GM19328 (cell line): Measurements from ENCODE around the gene HBE1.
"Not testable (repeated sequence)": the region's sequence is repeated elsewhere in the genome, so short reads cannot be mapped to it uniquely, and the experiment has no call there.

Experiments
- ATAC-seq: cut with Tn5 transposase; IDR thresholded peaks from one replicate; pipeline ENCODE4 v1.9.1; 2021; ENCODE audit warnings: mild to moderate bottlenecking, moderate library complexity; ENCODE audit not compliant: unreplicated experiment

The HBE1 gene

GRCh38 chr11:5253440-5253839, 16.3 kb downstream of the HBE1 start:
- not testable (repeated sequence) for ATAC-seq

- ATAC-seq = no peak
Measured at GRCh38 chr11:5252919-5253265, 16.9 kb downstream of the HBE1 start.

GRCh38 chr11:5252192-5252918, 17.4 kb downstream of the HBE1 start:
- no peak for ATAC-seq

GRCh38 chr11:5251746-5252145, 18.0 kb downstream of the HBE1 start:
- no peak for ATAC-seq

GRCh38 chr11:5250543-5251204, 19.1 kb downstream of the HBE1 start:
- no peak for ATAC-seq

GRCh38 chr11:5249807-5250396, 19.8 kb downstream of the HBE1 start, which contains the start of gene HBG1:
HBG1 (minus strand) TSS chr11:5249857; CDS start chr11:5249804, 53 bp downstream.
- not testable (repeated sequence) for ATAC-seq

GRCh38 chr11:5248498-5248897, 21.2 kb downstream of the HBE1 start:
- not testable (repeated sequence) for ATAC-seq

GRCh38 chr11:5247472-5248192, 22.1 kb downstream of the HBE1 start:
- no peak for ATAC-seq

- ATAC-seq = no peak
Measured at GRCh38 chr11:5246772-5247471, 22.8 kb downstream of the HBE1 start.

GRCh38 chr11:5245155-5245554, 24.6 kb downstream of the HBE1 start:
- ATAC-seq = no peak

GRCh38 chr11:5243816-5244180, 25.9 kb downstream of the HBE1 start:
- ATAC-seq = no peak

- no peak for ATAC-seq
Measured at GRCh38 chr11:5242933-5243815, 26.6 kb downstream of the HBE1 start.

- no peak for ATAC-seq
Measured at GRCh38 chr11:5242208-5242607, 27.5 kb downstream of the HBE1 start.

- no peak for ATAC-seq
Measured at GRCh38 chr11:5241458-5241857, 28.3 kb downstream of the HBE1 start.

GRCh38 chr11:5240458-5240857, 29.3 kb downstream of the HBE1 start:
- ATAC-seq = no peak

- no peak for ATAC-seq
Measured at GRCh38 chr11:5240056-5240455, 29.7 kb downstream of the HBE1 start.

GRCh38 chr11:5239046-5239445, 30.7 kb downstream of the HBE1 start:
- ATAC-seq = no peak

GRCh38 chr11:5238486-5238885, 31.3 kb downstream of the HBE1 start:
- no peak for ATAC-seq

GRCh38 chr11:5237420-5237819, 32.3 kb downstream of the HBE1 start:
- no peak for ATAC-seq
